HG03108 (cell line): ENCODE measurements around the gene FOXN3.
"Not testable (repeated sequence)": the region's sequence is repeated elsewhere in the genome, so short reads cannot be mapped to it uniquely, and the experiment has no call there.

Experiments
- ATAC-seq: cut with Tn5 transposase; IDR thresholded peaks from one replicate; pipeline ENCODE4 v1.9.1; 2021; ENCODE audit warnings: moderate library complexity; ENCODE audit not compliant: unreplicated experiment

The FOXN3 gene

DNA sequence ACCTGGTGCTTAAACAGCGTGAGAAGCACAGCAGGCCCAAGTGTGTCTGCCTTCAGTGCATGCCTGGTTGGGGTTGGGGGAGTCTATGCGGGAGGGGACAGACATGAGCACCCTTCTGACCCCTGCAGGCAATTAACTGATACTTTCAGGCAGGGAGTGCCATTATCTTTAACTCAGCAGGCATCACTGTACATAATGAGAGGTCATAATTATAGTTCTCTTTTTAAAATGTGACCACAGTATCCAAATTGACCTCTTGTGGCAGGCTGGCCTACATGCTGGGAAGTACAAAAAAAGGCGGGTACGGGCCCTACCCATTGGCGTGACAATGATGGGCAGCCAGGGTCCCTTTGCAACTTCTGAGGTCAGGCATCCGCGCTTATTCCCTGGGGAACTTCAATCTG lies 209.1 kb downstream of the FOXN3 start:
- no peak for ATAC-seq

DNA sequence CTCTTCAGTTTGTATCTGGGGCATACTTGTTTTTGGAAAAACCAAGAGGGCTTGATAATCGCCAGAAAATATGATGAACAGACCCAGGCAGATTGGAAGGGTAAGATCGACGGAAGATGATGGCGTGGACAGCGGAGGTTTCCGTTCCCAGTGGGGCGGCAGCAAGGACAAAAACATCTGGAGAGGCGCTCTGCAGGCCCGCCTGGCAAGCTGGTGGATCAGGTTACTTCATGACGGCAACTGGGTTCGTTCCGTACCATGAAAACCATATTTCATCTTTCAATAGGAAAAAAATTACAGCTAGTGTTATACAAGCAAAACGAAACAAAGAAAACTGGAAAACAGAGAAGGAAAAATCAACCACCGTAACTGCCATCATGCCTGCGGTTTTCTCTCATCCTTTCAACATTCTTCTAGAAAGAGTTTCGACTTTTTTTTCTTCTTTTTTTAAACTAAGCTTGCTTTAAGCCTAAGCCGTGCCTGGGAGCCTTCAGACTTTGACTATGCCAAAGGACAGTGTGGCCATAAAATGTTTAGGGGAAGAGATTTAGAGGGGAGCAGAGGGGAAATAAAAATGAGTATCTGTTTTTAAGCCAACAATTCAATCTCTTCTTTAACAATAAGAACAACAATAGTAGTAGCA lies 210.5 kb downstream of the FOXN3 start:
- ATAC-seq: no peak

DNA sequence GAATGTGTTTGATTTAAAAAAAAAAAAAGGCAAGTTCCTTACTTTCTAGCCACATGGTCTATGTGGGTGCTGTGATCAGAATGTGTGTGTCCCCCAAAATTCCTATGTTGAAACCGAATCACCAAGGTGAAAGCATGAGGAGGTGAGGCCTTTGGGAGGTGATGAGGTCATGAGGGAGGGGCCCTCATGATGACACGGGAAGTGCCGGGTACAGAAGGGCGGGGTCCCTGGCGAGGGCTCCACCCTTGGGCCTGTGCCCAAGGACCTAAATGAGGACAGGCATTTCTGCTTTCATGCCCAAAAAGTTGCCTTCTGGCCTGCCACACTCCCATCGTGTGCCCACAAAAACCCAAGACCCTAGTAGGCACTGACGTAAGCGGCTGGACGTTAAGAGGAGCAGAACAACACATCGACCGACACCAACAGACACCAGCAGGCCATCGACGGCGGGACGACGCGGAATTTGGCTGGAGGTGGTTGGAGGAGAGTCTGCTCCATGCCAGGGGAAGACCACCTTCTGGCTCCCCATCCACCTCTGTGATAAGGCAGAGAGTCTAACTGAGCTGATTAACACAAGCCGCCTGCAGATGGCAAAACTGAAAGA lies 211.8 kb downstream of the FOXN3 start:
- ATAC-seq: no peak

DNA sequence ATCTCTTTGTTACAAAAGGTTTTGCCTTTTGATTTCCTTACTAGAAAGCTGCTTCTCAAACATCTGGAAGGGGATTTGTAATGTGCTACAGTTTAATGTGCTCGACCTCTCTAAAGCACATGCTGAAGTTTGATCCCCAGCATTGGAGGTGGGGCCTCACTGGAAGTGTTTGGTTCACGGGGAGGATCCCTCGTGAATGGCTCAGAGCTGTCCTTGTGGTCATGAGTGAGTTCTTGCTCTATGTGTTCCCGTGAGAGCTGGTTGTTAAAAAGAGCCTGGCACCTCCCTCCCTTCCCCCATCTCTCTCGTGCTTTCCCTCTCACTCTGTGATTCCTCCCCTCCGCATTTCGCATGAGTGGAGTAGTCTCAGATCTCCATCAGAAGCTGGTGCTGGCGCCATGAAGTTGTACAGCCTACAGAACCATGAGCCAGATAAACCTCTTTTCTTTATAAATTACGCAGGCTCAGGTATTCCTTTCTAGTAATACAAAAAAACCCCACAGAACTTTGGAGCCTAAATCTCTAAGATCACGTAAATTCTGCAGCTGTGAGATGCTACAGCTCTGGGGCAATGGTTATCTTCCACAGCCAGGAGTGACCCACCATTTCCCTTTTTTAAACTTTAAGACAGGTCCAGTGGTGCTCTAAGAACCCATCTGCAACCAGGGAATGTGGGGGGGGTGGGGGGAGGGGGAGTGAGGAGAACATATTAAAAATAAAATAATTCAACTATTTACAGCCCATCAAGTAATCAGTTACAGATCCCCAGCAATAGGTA lies 214.4 kb downstream of the FOXN3 start:
- ATAC-seq: no peak

DNA sequence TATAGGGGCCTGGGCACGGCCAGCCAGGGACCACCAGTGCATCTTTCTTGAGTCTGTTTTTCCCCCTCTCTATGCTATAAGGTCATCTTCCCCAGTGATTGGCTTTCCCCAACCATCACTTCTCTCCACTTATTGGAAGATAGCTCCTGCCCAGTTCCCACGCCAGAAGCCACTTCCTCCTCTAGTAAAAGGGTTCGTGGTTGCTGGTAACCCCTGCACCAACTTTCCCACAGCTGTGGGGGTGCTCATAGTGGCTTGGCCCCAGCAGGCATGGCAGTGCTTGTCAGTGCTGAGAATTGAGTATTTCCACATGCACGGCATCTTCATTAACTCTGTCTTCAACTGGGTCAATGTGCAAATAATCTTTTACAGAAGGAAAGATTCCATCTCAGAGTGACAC lies 215.4 kb downstream of the FOXN3 start:
- no peak for ATAC-seq

DNA sequence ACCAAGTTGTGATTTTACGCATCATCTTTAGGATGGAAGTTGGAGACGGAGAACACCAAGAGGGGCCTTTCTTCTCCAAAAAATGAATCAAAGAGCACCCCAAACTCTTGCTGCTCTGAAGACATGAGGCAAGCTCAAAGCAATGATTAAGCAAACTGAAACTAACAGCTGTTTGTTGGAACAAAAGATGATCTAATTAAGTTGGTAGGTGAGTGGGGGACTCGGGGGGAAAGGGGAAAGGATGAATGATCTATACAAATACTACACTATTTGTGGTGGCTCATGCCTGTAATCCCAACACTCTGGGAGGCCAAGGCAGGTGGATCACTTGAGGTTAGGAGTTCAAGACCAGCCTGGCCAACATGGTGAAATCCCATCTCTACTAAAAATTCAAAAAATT lies 217.7 kb downstream of the FOXN3 start:
- ATAC-seq: not testable (repeated sequence)

DNA sequence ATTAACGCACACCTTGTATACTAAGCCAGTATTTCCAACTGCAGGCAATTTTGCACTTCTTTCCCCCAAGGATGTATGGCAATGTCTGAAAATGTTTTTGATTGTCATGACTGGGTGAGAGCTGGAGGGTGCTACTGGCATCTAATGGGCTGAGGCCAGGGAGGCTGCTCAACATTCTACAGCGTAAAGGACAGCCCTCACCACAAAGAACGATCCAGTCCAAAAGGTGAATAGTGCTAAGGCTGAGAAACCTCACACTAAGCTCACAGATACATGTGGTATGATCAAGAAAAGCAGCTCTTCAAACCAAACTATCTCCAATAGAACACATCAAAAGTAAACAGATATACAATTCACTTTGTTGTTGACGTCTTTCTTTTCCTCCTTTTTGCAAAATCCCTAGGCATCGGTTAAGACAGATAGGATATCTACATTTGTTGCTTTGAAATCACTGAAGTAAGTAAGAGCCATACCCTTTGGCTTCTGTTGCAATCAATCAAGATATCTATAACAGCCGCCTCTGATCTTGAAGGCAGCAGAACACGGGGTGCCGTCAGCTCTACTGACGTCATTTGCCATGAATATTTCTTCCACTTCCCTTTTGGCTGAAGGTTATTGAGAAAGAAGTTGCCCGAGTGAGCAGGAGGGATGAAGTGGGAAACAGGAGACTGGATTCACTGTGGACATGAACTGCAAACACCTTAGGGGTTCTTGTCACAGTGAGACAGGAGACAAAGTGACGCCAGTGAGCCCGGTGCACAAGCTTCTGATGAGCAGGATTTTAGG lies 218.3 kb downstream of the FOXN3 start:
- ATAC-seq: no peak

DNA sequence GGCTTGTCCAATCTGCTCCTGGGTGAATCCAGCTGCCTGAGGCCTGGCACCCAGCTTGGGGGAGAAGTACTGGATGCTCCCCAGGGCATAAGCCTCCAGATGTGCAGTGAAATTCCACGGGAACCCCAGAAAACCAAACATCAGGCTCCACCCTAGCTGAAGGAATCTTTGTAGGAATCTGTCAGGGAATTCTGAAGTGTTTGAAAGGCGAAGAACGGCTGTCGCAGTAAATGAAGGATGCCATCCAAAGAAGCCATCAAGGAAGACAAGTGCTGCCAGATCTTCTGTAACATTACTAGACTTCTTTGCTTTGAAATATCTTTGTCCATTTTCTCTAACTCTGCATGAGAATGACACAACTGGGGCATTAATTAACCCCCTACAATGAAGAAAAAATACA lies 219.4 kb downstream of the FOXN3 start:
- ATAC-seq: no peak

DNA sequence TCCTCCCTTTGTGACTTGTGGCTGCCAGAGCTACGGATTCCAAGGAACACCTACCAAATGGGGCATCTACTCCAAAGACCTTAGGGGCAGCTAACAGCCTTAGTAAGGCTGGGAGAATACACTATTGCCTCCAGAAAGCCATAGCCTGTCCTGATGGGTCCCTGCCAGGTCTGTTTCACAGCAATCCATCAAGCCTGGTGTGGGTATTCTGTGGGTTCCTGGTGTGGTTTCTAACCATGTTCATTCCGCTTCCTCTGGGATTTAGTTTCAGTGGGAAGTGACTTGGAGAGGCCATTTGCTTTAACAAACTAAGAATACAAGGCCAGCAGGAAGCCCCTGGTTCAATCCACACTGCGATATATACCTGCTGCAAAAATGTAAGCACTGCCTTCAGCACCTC lies 220.5 kb downstream of the FOXN3 start:
- ATAC-seq: no peak

DNA sequence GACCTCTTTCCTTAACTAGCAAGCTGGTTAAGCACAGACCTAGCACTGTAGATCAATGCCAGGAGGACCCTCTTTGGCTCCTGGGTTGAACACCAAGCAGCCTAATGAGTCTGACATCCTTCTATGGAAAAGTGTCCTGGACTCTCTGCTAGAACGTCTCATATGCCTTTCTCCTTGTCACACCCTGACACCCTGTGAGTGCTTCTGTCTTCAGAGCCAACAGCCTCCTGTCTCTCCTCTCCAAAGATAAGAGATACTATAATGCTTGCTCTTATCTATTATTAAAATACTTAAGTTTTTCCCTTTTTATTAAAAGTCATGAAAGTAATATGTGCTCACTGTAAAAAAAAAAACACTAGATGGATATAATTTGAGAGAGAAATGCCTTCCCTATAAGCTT lies 222.7 kb downstream of the FOXN3 start:
- ATAC-seq: no peak

DNA sequence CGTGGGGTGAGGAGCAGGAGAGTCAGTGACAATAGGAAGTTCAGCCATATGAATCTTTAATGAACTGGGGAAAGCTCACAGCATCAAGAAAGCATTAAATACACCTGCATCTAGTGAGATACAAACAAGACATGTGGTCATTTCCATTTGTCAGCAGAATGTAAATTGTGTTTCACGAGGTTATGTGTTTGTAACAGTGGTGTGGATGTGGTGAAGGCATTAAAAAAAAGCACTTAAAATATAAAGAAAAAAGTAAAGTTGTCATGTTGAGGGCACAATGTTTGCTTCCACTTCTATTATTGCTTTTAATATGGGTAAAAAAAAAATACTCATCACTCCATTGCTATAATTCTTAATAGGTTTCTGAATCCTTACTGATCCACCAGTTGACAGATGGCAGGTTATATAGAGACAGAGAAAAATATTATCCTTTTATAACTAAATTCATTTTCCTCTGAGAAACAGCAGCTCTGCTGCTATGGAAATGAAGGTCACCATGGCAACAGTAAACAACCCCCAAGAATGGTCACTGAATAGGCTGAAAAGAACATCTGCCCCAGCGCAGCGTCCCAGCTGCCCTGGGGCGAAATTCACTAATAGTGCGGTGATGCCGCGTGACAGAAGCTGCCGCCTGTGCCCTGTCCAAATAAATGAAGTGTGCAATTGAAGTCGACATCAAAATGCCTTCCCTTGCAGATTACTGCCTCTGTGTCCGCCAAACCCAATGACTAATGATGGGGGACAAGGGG lies 226.1 kb downstream of the FOXN3 start:
- no peak for ATAC-seq

DNA sequence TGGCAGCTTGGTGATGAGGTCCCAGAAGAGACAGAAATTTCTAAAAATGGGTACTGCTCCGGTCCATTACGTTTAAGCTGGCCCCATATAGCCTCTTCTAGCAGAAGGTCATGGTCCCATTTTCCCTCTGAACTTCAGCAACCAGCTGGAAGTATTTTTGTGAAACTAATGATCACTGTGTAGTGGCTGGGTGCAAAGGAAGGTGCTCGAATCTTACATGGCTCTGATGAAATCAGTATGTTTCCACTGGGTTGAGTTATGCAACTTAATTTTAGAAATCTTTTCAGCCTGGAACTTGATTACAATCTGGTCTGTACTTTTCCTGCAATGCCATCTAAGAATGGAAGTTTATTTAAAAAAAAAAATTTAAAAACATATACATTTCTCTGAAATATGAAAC lies 228.5 kb downstream of the FOXN3 start:
- ATAC-seq: no peak

DNA sequence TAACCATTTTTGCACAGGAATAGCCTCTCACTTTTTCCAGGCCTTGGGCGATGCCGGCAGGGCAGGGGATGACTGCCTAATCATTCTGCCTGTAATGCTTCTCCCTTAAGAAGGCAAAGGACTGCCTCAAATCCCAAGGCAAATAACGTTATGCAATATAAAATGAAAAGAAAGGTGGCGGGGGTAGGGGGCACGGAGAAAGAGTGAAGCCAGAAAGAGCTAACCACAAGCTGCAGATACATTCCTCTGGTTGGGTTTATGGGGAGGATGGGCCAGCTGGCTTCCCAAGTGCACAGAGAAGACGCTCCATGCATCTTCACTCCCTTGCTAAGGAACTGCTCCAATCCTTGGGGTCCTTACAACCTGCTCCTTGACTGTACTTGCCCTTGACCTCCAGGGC lies 229.5 kb downstream of the FOXN3 start:
- ATAC-seq: no peak

DNA sequence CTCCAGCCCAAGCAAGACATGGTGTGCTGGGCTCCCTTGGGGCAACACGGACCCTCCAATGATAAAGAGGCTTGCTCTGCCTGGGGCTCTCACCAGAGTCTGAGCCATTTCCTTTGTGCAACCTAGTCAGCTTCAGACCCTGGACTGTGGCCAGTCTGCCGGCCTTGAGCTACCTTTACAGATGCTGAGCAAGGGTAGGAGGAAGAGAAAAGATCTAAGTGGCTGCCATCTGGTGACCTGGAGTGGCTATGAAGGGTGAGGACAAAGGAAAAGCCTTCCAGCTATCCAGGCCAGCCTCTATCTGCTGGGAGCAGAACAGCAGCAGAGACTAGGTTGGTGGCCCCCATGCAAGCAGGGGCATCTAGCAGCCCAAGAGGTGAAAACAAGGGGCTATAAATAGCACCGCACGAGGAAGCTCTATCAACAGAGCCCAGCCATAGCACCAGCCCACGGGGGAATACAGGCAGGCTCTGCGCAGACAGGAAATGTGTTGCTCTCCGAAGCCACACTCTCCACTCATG lies 230.1 kb downstream of the FOXN3 start:
- ATAC-seq: peak; percentile 84

DNA sequence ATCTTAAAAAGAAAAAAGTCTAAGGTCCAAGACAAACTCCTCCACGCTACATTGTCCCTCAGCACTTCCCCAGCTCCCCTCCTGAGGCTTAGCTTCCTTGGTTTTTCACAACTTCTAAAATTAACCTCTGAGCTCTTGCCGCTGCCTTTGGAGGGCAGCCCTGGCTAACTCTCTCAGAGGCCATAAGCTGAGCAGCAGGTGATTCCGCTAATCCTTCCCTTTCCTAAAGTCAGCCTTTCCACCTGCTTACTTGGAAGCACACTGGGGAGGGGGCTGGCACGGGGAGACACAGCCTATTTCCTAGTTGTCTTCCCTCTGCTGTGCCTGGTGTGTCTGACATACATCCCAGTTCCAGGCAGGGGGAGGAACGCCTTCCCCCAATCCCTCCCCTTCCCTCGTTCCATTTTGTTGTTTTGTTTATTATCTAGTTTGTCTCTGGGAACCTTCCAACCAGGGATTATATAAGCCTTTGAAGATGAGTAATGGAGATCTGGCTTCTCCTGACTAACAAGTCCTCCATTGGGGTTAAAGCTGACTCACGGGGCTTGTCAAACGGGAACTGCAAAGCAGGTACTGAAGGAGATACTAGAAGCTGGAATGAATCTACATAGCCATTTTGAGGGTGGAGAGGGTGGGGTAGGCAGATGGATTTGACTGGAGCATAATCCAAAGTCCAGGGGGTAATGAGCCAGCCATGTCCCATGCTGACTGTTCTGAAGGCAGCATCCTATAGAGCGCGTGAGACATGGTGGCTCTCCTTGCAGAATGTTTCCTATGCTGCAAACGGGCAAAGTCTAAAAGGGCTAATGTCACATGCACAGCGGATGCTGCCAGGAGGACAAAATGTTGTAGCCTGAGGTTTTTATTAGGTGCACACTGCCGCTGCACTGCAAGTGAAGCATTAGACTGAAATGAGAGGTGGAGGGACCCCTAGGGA lies 230.8 kb downstream of the FOXN3 start:
- ATAC-seq: no peak

DNA sequence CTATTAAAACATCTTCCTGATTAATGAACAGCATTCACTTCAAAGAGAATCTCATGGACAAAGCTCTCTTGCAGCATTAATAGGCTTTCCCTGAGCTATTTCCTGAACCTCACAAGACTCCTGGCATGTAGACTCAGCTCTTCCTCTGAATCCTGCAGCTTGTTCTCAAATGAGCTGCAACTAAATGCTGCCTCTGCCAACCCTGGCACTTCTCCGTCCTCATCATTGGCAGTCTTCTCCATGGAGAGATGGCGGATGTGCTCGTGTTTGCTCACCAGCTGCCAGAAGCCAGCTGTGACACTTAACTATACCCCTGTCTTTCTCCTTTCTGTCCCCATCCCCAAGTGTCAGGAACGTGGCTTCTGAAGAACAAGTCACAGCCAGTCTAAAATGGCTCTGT lies 232.1 kb downstream of the FOXN3 start:
- no peak for ATAC-seq

DNA sequence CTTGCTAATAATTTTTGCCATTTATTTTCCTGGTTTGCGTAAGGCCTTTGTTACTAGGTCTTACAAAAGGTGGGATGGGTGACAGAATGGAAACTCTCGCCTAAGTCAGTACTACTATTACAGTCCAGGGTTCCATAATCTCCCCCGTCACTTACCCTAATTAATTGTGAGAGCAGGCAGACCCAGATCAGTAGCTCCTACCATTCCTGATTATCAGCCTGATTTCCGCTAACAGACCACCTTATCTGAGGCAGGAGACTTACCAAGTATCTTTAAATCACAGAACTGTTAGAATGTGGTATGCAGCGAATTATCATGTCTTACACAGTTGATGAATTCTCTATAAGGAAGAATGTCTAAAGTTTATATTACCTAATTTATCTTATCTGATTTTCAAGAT lies 234.7 kb downstream of the FOXN3 start:
- no peak for ATAC-seq

DNA sequence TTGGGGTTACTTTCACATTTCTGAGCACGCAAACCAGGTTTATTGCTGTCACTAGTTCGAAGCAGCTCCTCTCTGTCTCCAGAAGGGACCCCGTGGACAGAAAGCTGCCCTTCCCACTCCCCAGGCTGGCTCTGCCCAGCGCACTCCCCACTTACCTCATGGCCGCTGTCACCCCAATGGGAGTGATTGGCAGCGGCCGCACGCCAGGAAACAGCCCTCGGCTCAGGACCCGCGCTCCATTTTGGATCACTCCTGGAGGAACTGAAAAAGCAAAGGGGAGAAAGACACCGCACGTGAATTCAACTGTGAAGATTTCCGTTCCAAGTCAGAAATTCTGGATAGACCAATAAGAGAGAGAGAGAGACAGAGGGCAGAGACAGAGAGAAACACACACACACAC lies 236.5 kb downstream of the FOXN3 start:
- no peak for ATAC-seq

DNA sequence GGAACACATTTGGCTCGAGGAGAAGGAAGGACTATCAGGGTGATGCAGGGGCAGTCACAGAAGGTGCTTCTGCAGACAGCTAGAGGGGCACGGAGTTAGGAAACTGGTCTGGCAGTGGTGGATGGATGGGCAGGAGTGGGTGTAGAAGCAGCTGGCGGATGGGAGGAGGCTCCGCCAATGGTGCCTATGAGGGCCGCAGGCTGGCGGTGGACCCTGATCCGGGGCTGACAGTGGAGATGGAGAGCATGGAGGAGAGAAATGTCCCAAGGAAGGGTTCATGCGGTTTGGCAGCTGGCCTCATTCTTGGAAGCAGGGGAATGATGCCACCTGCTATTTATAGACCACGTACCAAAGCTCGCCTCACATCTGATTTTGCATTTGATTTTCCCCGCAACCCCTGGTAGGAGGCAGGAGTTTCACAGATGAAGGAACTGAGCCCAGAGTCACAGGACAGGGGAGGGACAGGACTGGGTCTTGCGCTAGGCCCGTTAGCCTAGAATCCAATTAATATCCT lies 237.1 kb downstream of the FOXN3 start:
- no peak for ATAC-seq
